Bone marrow (tissue), 2 donors: ENCODE results near the gene NOB1.
"Not testable (repeated sequence)": the region's sequence is repeated elsewhere in the genome, so short reads cannot be mapped to it uniquely, and the experiment has no call there.

Experiments used
- DNase-seq, 2 donors: peaks; one replicate each; lab custom pipeline; 2025; lab: John Stamatoyannopoulos, UW

Gene NOB1

DNA sequence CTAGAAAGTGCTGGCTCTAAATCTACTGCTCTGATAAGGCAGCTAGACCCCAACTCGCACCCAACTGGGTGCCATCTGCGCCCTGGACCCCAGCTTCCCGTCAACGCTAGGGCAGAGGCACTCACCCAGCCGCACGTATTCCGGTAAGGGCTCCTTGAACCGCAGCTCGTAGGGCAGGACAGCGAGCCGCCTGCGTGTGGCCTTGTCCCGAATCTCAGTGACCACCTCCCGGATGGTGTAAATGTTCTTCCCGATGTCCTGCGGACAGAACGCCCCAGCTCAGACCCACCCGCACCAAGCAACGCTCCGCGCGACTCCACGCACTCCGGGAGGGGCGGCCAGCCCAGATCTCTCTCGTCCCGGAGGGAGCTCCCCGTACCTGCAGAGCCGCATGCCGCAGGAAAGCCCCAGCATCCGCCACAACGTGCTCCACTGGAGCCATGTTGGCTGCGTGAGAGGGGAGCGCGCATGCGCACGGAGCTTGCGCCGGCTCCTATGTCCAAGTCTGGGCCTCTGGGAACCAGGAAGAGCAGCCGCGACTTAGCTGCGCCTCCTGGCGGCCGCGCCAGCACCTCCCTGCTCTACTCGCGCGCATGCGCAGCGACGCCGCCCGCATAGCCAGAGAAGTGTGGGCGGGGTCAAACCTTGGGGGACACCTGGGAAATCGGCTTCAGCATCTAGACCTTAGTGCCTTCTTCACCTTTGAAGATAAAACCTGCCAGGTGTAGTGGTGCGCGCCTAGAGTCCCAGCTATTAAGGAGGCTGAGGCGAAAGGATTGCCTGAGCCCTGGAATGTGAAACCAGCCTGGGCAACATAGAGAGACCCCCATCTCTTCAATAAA is at the start of gene NOB1:
Gene NOB1, minus strand, starts transcription at position 458 of the 842 bp plus-strand sequence. Its CDS starts 16 bp downstream, at position 442.
- peak; percentile 76 to 90 for DNase-seq

DNA sequence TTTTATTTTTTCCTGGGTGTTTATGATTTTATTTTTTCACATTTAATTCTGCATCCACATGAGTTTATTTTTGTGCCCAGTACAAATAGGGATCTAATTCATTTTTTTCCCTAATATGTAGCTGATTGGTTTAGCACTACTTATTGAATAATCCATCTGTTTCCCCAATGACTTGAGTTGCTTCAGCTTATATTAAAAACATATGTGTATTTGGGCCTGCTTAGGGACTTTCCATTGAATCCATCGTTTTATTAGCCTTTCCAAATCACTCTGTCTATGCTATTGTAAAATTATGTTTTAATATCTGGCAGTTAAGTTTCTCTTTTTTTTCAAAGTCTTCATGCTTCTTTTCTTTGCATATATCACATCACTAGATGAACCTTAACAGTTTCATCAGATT is 49.6 kb upstream of the NOB1 start:
- DNase-seq = no peak

DNA sequence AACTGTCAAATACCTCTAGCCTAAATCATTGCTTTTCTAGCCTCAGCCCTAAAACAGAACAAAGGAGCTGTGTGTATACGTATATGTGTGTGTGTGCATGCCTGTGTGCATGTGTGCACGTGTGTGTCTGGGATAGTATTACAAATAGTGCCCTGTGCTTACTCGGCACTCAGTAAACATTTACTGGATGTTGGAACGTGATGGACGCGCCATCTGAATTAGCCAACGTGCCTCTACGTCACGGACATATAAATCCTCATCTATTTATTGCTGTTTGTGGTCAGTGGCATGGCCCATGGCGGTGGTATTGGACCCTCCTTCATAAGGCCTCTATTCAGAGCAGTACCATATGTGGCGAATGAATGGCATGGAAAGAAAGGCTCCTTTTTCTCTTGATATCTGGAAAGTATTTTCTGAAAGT is 44.9 kb upstream of the NOB1 start:
- no peak for DNase-seq

DNA sequence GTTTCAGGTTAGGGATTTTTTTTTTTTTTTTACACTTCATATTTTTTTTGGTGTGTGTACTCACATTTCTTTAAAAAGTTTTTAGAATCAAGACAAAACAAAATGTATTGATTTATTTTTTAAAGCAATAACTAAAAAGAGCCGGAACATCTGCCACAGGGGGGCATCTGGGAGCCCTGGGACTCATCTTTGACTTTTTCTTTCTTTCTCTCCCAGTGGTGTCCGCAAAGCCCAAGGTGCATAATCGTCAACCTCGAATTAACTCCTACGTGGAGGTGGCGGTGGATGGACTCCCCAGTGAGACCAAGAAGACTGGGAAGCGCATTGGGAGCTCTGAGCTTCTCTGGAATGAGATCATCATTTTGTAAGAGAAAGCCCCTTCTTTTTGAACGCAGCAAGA is 43.7 kb upstream of the NOB1 start:
- DNase-seq = no peak

DNA sequence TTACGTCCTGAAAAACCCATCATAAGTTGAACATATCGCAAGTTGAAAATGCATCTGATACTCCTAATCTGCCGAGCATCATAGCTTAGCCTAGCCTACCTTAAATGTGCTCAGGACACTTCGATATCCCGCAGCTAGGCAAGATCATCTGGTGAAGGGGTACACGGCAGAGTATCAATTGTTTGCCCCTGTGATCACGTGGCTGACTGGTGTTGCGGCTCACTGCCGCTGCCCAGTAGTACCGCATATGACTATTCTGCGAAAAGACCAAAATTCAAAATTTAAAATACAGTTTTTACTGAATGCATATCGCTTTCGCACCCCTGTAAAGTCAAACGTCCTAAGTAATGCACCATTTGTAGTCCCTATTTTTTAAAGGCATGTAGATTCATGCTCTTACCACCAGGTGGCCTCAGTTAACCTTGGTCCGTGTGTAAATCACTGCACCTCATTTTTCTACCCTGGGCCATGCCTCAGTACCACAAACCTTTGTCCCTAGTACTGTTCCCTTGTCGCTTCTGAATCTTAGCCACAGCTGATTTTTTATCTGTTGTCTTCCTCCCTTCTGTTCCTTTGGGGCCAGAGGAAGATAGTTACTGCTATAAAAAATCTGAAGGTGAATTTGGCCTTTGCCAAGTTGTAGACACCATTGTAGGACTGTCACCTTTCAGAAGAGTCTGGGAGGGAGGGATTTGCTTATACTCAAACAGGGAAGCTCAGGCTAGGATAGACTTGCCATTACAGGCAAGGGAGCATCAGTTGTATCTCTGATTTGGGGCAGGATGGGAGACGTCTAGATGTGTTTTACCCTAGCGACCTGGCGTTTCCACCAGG is 41.8 kb upstream of the NOB1 start:
- peak in 1 of 2 donors; percentile 5 for DNase-seq

DNA sequence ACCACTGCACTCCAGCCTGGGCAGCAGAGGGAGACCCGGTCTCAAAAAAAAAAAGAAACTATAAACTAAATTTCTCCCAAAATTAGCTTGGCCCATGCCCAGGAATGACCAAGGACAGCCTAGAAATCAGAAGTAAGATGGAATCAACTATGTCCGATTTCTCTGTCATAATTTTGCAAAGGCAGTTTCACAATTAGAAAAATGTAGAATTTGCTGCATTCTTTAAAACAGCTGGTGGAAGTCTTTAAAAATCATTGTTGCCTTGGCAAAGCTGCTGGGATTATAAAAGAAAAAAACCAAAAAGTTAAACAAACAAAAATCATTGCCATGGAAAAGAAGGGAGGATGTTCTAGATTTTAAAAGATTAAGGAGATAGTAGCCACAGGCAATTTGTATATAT is 39.8 kb upstream of the NOB1 start:
- no peak for DNase-seq

DNA sequence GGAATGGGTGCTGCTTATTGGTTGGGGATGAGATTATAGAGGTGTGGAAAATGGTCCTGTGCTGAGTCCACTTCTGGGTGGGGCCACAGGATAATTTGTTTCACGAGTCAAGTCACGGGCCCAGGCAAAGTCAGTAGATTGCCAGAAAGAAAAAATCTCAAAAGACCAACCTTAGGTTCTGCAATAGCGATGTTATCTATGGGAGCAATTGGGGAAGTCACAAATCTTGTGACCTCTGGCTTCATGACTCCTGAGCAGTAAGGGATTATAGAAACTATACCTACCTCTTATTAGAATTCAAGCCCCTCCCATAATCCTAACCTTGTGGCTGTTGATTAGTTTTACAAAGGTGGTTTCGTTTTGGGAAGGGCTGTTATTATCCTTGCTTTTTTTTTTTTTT is 38.8 kb upstream of the NOB1 start:
- no peak for DNase-seq

DNA sequence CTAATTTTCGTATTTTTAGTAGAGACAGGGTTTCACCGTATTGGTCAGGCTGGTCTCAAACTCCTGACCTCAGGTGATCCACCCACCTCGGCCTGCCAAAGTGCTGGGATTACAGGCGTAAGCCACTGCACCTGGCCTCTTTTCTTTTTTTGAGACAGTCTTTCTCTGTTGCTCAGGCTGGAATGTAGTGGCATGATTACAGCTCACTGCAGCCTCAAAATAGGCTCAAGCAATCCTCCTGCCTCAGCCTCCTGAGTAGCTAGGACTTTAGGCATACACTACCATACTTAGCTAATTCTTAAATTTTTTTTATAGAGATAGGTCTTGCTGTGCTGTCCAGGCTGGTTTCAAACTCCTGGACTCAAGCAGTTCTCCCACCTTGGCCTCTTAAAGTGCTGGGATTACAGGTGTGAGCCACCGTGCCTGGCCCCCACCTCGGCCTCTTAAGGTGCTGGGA is 36.7 kb upstream of the NOB1 start:
- not testable (repeated sequence) for DNase-seq

DNA sequence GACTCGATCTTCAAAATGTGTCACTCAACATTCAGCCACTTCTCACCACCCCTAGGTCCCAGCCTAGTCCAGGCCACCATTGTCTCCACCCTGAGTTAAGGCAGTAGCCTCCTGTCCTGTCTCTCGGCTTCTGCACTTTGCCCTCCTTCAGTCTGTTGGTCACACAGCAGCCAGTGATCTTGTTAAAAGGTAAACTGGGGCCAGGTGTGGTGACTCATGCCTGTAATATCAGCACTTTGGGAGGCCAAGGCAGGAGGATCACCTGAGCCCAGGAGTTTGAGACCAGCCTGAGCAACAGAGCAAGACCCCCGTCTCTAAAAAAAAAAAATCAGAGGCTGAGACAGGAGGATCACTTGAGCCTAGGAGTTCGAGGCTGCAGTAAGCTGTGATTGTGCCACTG is 33.2 kb upstream of the NOB1 start:
- DNase-seq = no peak

DNA sequence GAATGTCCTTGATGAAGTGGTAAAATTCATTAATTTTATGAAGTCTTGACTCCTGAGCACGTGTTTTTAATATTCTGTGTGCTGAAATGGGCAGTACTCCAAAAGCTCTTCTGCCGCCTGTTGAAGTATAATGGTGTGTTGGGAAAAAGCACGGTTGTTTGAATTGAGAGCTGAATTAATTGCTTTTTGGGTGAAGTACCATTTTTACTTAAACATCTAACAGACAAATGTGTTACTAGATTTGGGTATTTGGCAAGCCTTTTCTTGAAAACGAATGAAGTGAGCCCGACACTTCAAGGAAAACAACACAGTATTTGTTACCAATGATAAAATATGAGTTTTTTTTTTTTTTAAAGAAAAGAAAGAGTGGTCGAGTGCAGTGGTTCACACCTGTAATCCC is 29.9 kb upstream of the NOB1 start:
- DNase-seq = no peak

DNA sequence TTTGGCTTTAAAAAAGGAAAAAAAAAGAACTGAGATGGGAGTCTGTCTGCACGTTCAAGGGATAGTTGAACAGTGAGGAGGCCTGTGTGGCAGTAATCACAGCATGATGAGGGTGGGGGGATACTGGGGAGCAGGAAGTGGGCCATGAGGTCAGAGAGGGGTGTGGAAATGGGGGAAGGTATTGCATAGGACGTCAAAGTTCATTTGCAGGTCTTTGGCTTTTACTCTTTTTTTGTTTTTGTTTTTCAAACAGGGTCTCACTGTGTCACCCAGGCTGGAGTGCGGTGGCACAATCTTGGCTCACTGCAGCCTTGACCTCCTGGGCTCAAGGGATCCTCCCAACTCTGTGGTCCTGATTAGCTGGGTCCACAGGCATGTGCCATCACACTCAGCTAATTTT is 26.4 kb upstream of the NOB1 start:
- no peak for DNase-seq

DNA sequence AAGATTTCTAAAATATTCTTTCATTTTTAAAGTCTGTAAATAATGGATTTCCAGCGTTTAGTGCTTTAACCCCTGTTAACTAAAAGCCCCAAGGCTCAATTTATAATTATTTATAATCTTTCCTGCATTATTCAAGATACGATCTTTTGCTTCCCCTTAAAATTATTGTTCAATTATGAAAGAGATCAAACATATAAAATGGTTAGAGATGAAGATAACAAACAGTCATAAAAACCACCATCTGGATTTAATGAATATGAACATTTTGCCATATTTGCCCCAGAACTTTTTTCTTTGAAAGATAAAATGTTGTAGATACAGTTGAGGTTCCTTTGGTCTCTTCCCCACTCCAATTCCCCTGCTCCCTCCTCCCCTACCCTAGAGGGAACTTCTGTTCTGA is 25.0 kb upstream of the NOB1 start:
- DNase-seq = no peak

DNA sequence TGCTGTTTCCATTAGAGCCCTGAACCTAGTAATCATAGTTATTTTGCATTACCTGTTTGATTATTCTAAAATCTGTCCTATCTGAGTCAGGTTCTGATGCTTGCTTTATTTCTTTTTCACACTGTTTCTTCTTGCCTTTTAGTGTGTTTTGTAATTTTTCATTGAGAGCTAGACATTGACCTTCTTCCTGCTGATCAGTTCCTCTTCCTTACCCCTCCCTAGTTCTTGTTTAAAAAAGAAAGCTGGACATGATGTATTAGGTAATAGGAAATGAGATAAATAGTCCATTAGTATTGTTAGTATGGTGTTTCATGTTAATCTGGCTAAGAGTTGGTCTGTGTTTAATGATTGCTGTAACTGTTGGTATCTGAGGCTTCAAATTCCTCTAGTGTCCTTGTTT is 20.8 kb upstream of the NOB1 start:
- DNase-seq = no peak

DNA sequence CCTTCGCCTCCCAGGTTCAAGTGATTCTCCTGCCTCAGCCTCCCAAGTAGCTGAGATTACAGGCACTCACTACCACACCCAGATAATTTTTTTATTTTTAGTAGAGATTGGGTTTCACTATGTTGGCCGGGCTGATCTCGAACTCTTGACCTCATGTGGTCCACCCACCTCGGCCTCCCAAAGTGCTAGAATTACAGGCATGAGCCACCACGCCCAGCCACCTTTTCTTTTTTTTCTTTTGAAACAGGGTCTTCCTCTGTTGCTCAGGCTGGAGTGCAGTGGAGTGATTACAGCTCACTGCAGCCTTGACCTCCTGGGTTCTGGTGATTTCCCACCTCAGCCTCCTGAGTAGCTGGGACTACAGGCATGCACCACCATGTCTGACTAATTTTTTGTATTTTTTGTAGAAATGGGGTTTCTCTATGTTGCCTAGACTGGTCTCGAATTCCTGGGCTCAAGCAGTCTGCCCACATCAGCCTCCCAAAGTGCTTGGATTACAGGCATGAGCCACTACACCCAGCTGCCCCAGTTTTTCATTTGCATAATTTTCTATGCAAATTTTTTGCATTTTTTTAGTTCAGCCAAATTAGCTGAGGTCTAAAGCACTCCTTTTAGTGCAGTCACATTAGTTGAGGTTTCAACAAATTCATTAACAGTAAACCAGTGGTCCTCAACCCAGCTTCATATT is 18.7 kb upstream of the NOB1 start:
- no peak for DNase-seq

DNA sequence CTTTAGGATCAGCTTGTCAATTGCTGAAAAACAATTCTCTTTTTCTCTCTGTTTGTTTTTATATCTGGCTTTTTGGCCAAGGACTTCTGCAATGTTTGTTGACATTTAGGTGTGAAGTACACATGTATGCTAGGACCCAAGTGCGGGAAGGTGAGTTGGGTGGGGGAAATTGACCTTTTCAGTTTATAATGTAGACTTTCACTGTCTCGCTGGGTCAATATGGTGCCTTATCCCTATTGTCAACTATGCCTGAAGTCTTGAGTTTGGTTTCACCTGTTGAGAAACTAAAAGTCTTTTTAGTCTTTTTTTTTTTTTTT is 16.9 kb upstream of the NOB1 start:
- DNase-seq = no peak

DNA sequence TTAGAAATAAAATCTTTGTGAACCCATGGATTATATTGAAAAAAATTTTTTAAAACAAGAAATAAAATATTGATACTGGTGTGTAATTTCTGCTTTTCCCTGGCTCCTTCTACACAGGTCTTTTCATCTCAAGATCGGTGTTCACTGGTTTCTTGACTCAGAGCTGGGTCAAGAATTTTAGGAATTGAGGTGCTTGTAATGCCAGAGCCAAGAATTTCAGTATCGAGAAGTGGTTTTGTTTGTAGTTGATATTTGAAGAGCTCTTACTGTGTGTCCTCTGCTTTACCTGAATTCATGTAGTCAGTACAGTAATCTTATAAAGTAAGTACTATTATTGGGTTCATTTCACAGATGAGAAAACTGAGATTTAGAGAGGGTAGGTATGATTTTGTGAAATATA is 14.7 kb upstream of the NOB1 start:
- no peak for DNase-seq

DNA sequence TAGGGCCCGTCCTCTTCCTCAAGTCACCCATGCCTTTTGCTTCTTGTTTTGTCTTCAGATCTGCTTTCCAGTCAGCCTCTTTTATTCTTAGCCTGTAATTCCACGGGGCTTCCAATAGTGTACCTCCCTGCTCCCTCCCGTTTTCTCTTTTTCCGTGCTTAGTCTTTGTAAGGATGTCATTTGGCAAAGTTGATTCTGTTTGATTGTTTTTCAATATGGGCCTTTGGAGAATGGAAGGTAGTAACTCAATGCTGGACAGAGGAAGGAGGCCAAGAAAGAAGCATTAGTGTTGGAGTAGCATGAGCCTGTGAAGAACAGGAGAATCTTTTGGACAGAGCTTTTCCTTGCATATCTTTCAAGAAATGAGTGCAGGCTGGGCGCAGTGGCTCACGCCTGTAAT is 13.9 kb upstream of the NOB1 start:
- no peak for DNase-seq

DNA sequence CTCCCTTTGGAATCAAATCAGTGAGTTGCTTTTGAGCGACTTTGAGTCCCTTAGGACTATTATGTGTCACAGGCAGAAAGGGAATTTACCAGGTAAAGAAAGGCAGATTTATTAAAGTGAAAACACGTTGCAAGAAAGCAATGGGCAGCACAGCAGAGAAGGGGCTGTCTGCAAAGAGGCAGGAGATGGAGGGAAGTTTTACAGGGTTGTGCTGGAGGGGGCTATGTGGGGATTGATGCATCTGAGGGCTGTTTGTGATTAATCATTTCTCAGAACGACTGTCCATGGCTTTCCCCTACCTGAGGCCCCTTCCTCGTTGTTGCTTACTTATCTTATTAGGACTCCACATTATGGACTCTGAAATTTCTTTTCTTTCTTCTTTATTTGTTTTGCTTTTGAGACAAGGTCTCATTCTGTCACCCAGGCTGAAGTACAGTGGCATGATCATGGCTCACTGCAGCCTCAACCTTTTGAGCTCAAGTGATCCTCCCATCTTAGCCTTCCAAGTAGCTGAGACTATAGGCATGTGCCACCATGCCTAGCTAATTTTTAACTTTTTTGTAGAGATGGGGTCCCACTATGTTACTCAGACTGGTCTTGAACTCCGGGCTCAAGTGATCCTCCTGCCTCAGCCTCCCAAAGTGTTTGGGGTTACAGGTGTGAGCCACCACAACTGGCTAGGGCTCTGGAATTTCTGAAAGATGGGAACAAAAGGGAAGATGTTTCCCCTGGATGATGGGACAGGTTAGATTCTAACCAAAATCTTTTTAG is 12.9 kb upstream of the NOB1 start:
- no peak for DNase-seq

DNA sequence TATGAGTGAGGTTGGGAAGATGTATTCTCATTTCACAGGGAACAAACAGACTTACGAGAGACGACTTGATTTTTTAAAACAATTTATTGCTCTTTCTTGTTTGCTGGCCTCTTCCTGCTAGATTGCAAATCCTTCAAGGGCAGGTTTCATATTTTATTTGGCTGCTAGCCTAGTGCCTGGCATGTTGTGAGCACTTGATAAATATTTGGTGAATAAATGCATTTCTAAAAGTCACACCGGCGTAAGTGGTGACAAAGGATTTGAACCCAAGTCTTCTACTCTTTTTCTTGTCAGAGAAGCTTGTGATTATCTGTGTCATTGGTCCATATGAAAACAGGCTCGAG is 8.8 kb upstream of the NOB1 start:
- DNase-seq = no peak

DNA sequence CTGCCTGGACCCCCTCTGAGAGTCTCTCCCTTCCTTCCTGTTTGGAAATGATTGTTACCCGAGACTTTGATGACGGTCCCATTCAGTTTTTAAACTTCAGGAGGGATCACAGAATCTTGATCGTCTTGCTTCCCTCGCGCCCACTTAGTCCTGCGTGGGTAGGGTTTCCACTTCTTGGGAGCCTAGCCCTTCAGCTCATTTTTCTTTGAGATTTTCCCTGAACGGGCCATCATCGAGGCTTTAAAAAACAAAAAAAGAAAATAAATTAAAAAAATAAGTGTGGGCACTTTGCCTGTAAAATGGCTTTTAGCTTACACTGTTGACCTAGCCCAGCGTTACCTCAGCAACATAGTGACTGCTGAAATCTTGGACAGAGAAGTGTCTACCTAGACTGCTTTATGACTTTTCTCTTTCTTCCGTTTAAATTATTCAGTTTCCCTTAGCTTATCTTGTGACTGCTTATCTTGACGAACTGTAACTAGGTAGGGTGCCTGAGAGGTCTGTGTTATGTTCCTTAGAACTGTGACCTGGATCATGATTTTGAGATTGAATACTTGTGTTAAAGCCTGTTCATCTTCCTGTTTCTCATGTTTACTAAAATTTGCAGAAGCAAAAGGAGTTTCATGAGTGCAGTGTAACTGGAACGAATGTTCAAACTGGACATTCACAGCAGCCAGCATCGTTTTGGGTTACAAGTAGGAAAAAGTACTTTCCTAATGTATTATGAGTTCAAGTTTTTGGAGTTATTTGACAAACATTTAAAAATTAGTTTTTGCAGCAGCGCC is 8.3 kb upstream of the NOB1 start:
- peak in 1 of 2 donors; percentile 23 for DNase-seq
